Vagina (tissue), 2 donors: ENCODE measurements around the gene DPP10.

Experiments
- POLR2A ChIP-seq, 2 donors: fragments of 450-650 bp; IDR thresholded peaks; one replicate each; pipeline ENCODE4 v1.6.1; 2017; ENCODE audit warnings: antibody characterized with exemption in 2 of 2, mild to moderate bottlenecking in 2 of 2, moderate library complexity in 2 of 2
- POLR2AphosphoS5 ChIP-seq, 2 donors: sonication (generic); formaldehyde crosslinking; IDR thresholded peaks; one replicate each; pipeline ENCODE4 v1.9.0; 2017; ENCODE audit warnings: antibody characterized with exemption in 2 of 2, mild to moderate bottlenecking in 2 of 2, low read depth in 1 of 2; ENCODE audit not compliant: insufficient read depth in 1 of 2
- TF ChIP-seq, protein P1 (sequence below), 3 experiments: fragments of 450-650 bp in 2 of 3; fragments of 200-600 bp in 1 of 3; sonication (generic) in 1 of 3; IDR thresholded peaks; one replicate each; pipeline ENCODE4 v1.5.1; 2017 to 2019; ENCODE audit warnings: antibody characterized with exemption in 3 of 3, mild to moderate bottlenecking in 2 of 3, moderate library complexity in 2 of 3

DNA sequence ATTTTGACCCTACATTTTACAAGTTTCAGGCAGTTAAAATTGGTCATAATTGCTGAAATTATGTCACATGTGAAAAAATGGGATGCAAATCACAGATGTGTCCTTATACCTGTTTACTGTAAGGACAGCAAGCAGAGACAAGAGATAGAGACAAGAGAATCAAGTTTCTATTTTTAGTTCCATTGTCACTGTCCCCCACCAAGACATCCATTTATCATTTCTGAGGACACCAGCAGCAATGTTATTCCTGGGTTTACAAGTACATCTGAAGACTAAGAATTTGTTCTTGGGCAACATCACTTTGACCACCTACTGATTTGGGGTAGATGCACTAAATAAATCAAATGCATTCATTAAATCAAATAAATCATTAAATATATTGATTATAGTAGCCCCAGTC is 1111.7 kb downstream of the DPP10 start:
- TF ChIP-seq, protein P1, sequence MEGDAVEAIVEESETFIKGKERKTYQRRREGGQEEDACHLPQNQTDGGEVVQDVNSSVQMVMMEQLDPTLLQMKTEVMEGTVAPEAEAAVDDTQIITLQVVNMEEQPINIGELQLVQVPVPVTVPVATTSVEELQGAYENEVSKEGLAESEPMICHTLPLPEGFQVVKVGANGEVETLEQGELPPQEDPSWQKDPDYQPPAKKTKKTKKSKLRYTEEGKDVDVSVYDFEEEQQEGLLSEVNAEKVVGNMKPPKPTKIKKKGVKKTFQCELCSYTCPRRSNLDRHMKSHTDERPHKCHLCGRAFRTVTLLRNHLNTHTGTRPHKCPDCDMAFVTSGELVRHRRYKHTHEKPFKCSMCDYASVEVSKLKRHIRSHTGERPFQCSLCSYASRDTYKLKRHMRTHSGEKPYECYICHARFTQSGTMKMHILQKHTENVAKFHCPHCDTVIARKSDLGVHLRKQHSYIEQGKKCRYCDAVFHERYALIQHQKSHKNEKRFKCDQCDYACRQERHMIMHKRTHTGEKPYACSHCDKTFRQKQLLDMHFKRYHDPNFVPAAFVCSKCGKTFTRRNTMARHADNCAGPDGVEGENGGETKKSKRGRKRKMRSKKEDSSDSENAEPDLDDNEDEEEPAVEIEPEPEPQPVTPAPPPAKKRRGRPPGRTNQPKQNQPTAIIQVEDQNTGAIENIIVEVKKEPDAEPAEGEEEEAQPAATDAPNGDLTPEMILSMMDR (IDR thresholded peaks at IDR 0.05): no peak
- no peak for TF ChIP-seq POLR2AphosphoS5 (IDR thresholded peaks at IDR 0.05; ENCODE audit: insufficient read depth in 1 of 2, low read depth in 1 of 2)
- no peak for TF ChIP-seq POLR2A (IDR thresholded peaks at IDR 0.05)
